AML-193 (cell line): ENCODE results near the gene NXNL1.

Source experiments
- DNase-seq, 2 experiments: peaks; one replicate each; lab custom pipeline; 2025; lab: John Stamatoyannopoulos, UW

The NXNL1 gene

GRCh38 chr19:17455308-17456123, 5.2 kb downstream of the NXNL1 start:
- DNase-seq: no peak

- DNase-seq: no peak
These were observed 6.1 kb downstream of the NXNL1 start for GRCh38 chr19:17454576-17455071.

- DNase-seq: no peak
These were observed 8.9 kb downstream of the NXNL1 start for GRCh38 chr19:17451820-17452219.

- DNase-seq: peak; percentile 8 to 36
These were observed 10.3 kb downstream of the NXNL1 start for GRCh38 chr19:17450264-17451075.

GRCh38 chr19:17448131-17448967, 12.4 kb downstream of the NXNL1 start, which contains the start of gene TMEM221:
Gene TMEM221 (minus strand): TSS chr19:17448668. CDS start chr19:17448462, 206 bp downstream.
- no peak for DNase-seq

- no peak for DNase-seq
These were observed 13.0 kb downstream of the NXNL1 start for GRCh38 chr19:17447704-17448130.

GRCh38 chr19:17445526-17446165, 15.1 kb downstream of the NXNL1 start:
- no peak for DNase-seq

- DNase-seq: peak; percentile 21 to 38
These were observed 19.3 kb downstream of the NXNL1 start for GRCh38 chr19:17441241-17442021.

GRCh38 chr19:17436874-17437267, 23.9 kb downstream of the NXNL1 start:
- DNase-seq: no peak

GRCh38 chr19:17436094-17436873, 24.4 kb downstream of the NXNL1 start:
- no peak for DNase-seq

GRCh38 chr19:17435218-17435617, 25.5 kb downstream of the NXNL1 start:
- no peak for DNase-seq

- DNase-seq: no peak
These were observed 29.3 kb downstream of the NXNL1 start for GRCh38 chr19:17431417-17431816.

- no peak for DNase-seq
These were observed 31.0 kb downstream of the NXNL1 start for GRCh38 chr19:17429641-17430113.

- DNase-seq: no peak
These were observed 35.9 kb downstream of the NXNL1 start for GRCh38 chr19:17424743-17425365.

- no peak for DNase-seq
These were observed 37.1 kb downstream of the NXNL1 start for GRCh38 chr19:17423429-17424208.

GRCh38 chr19:17421942-17422341, 38.8 kb downstream of the NXNL1 start:
- DNase-seq: no peak

GRCh38 chr19:17420475-17420924, 40.2 kb downstream of the NXNL1 start:
- peak; percentile 21 to 40 for DNase-seq
